Vagina (tissue), 2 donors: ENCODE data around the gene MYO1G. TPM values are rescaled to one million over a fixed set of nuclear protein-coding genes. Genes with fewer than 3 reads are reported as not detected.

Experiments
- DNase-seq, 2 donors: peaks; one replicate each; pipeline ENCODE4 v3.0.0-alpha.2; 2017; ENCODE audit errors: extremely low spot score in 2 of 2
- H3K27ac ChIP-seq: fragments of 200-600 bp; sonication (generic); one replicate; pipeline ENCODE4 v1.5.1; 2019
- H3K27me3 ChIP-seq: fragments of 200-600 bp; sonication (generic); one replicate; pipeline ENCODE4 v1.5.1; 2019
- H3K36me3 ChIP-seq, 2 donors: fragments of 200-600 bp; sonication (generic); one replicate each; pipeline ENCODE4 v1.5.1; 2017 to 2019
- H3K4me1 ChIP-seq: fragments of 200-600 bp; sonication (generic); one replicate; pipeline ENCODE4 v1.5.1; 2019
- H3K4me3 ChIP-seq, 2 donors: fragments of 200-600 bp; sonication (generic); 1 replicate in 1 of 2; 2 replicates in 1 of 2; pipeline ENCODE4 v1.5.1; 2016 to 2019
- H3K9me3 ChIP-seq: fragments of 200-600 bp; sonication (generic); one replicate; pipeline ENCODE4 v1.5.1; 2019
- POLR2A ChIP-seq, 2 donors: fragments of 450-650 bp; IDR thresholded peaks; one replicate each; pipeline ENCODE4 v1.6.1; 2017; ENCODE audit warnings: antibody characterized with exemption in 2 of 2, mild to moderate bottlenecking in 2 of 2, moderate library complexity in 2 of 2
- POLR2AphosphoS5 ChIP-seq, 2 donors: sonication (generic); formaldehyde crosslinking; IDR thresholded peaks; one replicate each; pipeline ENCODE4 v1.9.0; 2017; ENCODE audit warnings: antibody characterized with exemption in 2 of 2, mild to moderate bottlenecking in 2 of 2, low read depth in 1 of 2; ENCODE audit not compliant: insufficient read depth in 1 of 2
- intact Hi-C: fragments of 100-400 bp; cut with DNase I; formaldehyde crosslinking; loops from one replicate; pipeline ENCODE4 v1.15.1; 2023
- total RNA-seq: library from RNA; depleted of rRNA; stranded (reverse); fragments of >200 nt; gene quantifications from one replicate; pipeline ENCODE4 v1.2.3, GENCODE V29; 2016
- TF ChIP-seq, protein P1 (sequence below), 3 experiments: fragments of 450-650 bp in 2 of 3; fragments of 200-600 bp in 1 of 3; sonication (generic) in 1 of 3; IDR thresholded peaks; one replicate each; pipeline ENCODE4 v1.5.1; 2017 to 2019; ENCODE audit warnings: antibody characterized with exemption in 3 of 3, mild to moderate bottlenecking in 2 of 3, moderate library complexity in 2 of 3

Gene MYO1G
- total RNA-seq, 1 donor from 2014 or later = 5.2 TPM

DNA sequence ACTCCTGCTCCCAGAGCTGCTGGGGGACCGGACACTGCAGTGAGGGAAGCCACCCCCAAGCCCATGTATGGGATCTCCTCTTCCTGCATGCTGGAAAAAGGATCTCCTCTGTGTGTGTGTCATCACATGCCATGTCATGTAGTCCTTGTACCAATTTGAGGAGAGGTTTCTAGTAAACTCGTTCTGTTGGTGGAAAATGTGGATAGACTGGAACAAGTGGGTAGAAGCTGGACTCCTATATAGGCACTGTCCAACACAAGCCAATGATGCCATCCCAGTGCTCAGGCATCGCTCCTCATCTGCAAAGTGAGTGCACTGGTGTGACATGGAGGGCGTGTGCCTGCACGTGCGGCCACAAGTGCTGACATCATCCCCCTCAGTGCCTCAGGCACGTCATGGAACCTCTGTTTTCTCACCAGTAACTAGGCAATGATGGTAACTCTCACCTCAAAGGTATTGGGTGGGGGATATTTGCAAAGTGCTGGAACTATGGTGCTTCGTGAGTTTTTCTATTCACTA is 19.3 kb downstream of the MYO1G start:
- H3K27ac ChIP-seq = no peak overlapping the region
- no peaks in the 10 kb centered on the region for H3K9me3 ChIP-seq
- no peak for TF ChIP-seq POLR2AphosphoS5 (IDR thresholded peaks at IDR 0.05; ENCODE audit: insufficient read depth in 1 of 2, low read depth in 1 of 2)
- no peak for TF ChIP-seq POLR2A (IDR thresholded peaks at IDR 0.05)
- TF ChIP-seq, protein P1, sequence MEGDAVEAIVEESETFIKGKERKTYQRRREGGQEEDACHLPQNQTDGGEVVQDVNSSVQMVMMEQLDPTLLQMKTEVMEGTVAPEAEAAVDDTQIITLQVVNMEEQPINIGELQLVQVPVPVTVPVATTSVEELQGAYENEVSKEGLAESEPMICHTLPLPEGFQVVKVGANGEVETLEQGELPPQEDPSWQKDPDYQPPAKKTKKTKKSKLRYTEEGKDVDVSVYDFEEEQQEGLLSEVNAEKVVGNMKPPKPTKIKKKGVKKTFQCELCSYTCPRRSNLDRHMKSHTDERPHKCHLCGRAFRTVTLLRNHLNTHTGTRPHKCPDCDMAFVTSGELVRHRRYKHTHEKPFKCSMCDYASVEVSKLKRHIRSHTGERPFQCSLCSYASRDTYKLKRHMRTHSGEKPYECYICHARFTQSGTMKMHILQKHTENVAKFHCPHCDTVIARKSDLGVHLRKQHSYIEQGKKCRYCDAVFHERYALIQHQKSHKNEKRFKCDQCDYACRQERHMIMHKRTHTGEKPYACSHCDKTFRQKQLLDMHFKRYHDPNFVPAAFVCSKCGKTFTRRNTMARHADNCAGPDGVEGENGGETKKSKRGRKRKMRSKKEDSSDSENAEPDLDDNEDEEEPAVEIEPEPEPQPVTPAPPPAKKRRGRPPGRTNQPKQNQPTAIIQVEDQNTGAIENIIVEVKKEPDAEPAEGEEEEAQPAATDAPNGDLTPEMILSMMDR (IDR thresholded peaks at IDR 0.05) = no peak
- no peak overlapping the region for H3K4me3 ChIP-seq
- no peaks in the 10 kb centered on the region for H3K36me3 ChIP-seq
- intact Hi-C loops = no loop called here
- peaks cover 14% of the 10 kb centered on the region for H3K4me1 ChIP-seq
- DNase-seq = no peak
- H3K27me3 ChIP-seq = no peaks in the 10 kb centered on the region

DNA sequence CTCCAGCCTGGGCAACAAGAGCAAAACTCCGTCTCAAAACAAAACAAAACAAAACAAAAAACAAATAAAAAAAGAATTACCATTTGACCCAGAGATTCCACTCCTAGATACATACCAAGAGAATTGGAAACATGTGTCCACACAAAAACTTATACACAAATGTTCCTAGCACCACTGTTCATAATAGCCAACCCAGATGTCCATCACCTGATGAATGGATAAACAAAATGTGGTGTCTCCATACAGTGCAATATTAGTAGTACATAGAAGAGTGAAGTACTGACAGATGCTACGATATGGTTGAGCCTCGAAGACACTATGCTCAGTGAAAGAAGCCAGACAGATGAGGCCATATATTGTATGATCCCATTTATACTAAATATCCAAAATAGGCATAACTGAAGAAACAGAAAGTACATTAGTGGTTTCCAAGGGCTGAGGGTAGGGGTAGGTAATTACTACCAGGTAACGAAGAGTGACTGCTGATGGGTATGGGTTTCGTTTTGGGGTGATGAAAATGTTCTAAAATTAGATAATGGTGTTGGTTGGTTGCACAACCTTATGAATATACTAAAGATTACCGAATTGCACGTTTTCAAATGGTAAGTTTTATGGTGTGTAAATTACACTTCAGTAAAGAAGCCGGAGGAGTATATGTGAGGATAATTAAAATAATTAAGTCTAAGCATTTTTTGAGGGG is 20.0 kb downstream of the MYO1G start:
- Histone ChIP-seq H3K9me3 (no peaks in the 10 kb centered on the region), H3K4me3 (no peak overlapping the region), H3K36me3 (no peaks in the 10 kb centered on the region), H3K27me3 (no peaks in the 10 kb centered on the region), H3K4me1 (peaks cover 14% of the 10 kb centered on the region), H3K27ac (no peak overlapping the region)
- TF ChIP-seq POLR2AphosphoS5 (IDR thresholded peaks at IDR 0.05; ENCODE audit: insufficient read depth in 1 of 2, low read depth in 1 of 2) (no peak), POLR2A (IDR thresholded peaks at IDR 0.05) (no peak)
- TF ChIP-seq, protein P1 (IDR thresholded peaks at IDR 0.05) = no peak
- DNase-seq = no peak
- intact Hi-C loops = no loop called here

DNA sequence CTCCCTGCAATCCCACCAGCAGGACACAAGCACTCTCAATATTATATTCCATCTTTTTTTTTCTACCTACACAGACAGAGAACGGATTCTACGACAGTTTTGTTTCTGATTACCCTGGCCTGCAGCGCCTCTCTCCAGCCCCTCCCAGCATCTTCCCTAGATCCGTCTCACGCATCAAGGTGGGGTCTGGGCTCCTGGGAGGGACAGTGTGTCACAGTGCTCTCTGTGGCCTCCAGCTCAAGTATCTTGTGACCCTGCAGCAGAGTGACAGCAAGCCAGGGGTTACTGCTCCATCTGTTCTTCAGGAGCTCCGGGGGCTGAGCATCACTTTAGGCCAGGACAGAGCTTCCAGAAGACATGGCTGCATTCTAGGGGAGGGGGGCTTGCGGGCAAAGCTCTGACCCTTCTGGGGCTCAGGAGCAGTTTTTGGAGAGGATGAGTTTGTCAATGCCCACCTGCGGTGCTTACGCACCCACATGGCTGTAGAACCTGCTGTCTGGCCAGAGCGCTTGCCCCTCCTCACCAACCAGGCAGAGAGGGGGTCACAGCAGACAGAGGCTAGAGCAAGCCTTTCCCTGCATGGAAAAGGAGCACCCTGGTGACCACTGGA is 22.6 kb downstream of the MYO1G start:
- H3K27me3 ChIP-seq = no peaks in the 10 kb centered on the region
- no peak for TF ChIP-seq POLR2A (IDR thresholded peaks at IDR 0.05)
- TF ChIP-seq POLR2AphosphoS5 (IDR thresholded peaks at IDR 0.05; ENCODE audit: insufficient read depth in 1 of 2, low read depth in 1 of 2) = no peak
- TF ChIP-seq, protein P1 (IDR thresholded peaks at IDR 0.05) = no peak
- H3K36me3 ChIP-seq = no peaks in the 10 kb centered on the region
- DNase-seq = no peak
- H3K9me3 ChIP-seq = no peaks in the 10 kb centered on the region
- no peak overlapping the region for H3K4me3 ChIP-seq
- intact Hi-C loops = no loop called here
- H3K4me1 ChIP-seq = no peaks in the 10 kb centered on the region
- H3K27ac ChIP-seq = no peak overlapping the region

DNA sequence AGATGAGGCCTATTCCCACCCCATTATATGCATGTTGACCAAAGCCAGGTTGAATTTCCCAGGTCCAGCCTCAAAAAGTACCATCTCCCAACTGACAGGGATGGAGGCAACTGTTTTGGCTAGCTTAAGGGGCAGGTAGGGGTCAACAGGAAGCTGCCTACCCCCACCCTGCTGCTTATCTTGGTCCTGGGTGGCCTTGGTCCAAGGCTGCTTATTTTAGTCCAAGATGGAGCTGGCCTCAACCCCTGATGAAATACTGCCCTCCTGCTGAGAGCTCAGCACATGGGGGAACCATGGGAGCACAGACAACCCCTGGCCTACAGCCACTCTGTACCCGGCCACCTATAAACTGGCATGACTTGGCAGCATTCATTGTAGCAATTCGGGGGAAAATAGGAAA is 23.1 kb downstream of the MYO1G start:
- intact Hi-C loops = no loop called here
- TF ChIP-seq POLR2A (IDR thresholded peaks at IDR 0.05) (no peak), POLR2AphosphoS5 (IDR thresholded peaks at IDR 0.05; ENCODE audit: insufficient read depth in 1 of 2, low read depth in 1 of 2) (no peak)
- TF ChIP-seq, protein P1 (IDR thresholded peaks at IDR 0.05) = no peak

DNA sequence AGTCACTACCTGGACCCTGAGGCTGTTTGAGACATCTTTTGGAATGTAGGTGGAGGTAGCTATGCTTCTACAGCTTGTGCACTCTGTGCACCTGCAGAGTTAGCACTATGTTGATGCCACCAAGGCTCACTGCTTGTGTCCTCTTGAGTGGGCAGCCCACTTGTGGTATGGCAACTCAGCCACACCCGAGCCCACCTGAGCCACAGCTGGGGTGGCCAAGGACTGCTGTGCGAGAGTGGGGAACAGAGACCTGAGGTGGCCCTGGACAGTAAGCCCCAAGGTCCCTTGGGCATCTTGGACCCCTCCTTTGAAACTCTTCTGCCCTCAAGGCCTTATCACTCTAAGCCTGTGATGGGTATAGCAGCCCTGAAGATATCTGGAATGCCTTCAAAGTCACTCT is 25.7 kb downstream of the MYO1G start:
- Histone ChIP-seq H3K4me3 (no peak overlapping the region), H3K27me3 (no peaks in the 10 kb centered on the region), H3K9me3 (no peaks in the 10 kb centered on the region), H3K4me1 (no peaks in the 10 kb centered on the region), H3K36me3 (no peaks in the 10 kb centered on the region), H3K27ac (no peak overlapping the region)
- no peak for DNase-seq
- TF ChIP-seq POLR2AphosphoS5 (IDR thresholded peaks at IDR 0.05; ENCODE audit: insufficient read depth in 1 of 2, low read depth in 1 of 2) = no peak
- no peak for TF ChIP-seq POLR2A (IDR thresholded peaks at IDR 0.05)
- TF ChIP-seq, protein P1 (IDR thresholded peaks at IDR 0.05) = no peak
- intact Hi-C loops = no loop called here

More for the DNA sequence above, 23.1 kb downstream of the MYO1G start:
- Histone ChIP-seq H3K9me3 (no peaks in the 10 kb centered on the region), H3K27ac (no peak overlapping the region), H3K36me3 (no peaks in the 10 kb centered on the region), H3K27me3 (no peaks in the 10 kb centered on the region), H3K4me1 (no peaks in the 10 kb centered on the region), H3K4me3 (no peak overlapping the region)
- no peak for DNase-seq
